Right ventricle myocardium superior (tissue), 1 donor: ENCODE measurements around the gene KCNIP3. TPM values are rescaled to one million over a fixed set of nuclear protein-coding genes. Genes with fewer than 3 reads are reported as not detected.
A peak's percentile ranks its signal among the peaks of the same experiment; 100 is the strongest.

Source experiments
- ATAC-seq: fragments of 200-7000 bp; cut with Tn5 transposase; one replicate; pipeline ENCODE4 v1.9.1; 2020; ENCODE audit warnings: mild to moderate bottlenecking; ENCODE audit not compliant: poor library complexity
- DNase-seq: peaks from one replicate; pipeline ENCODE4 v3.0.0-alpha.2; 2020
- intact Hi-C: fragments of 100-400 bp; cut with DNase I; formaldehyde crosslinking; loops from one replicate; pipeline ENCODE4 v1.11.2; 2022
- total RNA-seq: library from RNA; stranded (reverse); fragmentation: NEBNext Ultra II Directional; extraction: Animal tissue kit (Norgen Biotek cat#: 25700); gene quantifications from one replicate; pipeline ENCODE4 v1.2.1, GENCODE V29; 2021
- donor health status: DM: no; HTN: yes; CAD: no; lungs with severe emphysema.

The KCNIP3 gene
- total RNA-seq, 1 donor from 2014 or later = 8.4 TPM

DNA sequence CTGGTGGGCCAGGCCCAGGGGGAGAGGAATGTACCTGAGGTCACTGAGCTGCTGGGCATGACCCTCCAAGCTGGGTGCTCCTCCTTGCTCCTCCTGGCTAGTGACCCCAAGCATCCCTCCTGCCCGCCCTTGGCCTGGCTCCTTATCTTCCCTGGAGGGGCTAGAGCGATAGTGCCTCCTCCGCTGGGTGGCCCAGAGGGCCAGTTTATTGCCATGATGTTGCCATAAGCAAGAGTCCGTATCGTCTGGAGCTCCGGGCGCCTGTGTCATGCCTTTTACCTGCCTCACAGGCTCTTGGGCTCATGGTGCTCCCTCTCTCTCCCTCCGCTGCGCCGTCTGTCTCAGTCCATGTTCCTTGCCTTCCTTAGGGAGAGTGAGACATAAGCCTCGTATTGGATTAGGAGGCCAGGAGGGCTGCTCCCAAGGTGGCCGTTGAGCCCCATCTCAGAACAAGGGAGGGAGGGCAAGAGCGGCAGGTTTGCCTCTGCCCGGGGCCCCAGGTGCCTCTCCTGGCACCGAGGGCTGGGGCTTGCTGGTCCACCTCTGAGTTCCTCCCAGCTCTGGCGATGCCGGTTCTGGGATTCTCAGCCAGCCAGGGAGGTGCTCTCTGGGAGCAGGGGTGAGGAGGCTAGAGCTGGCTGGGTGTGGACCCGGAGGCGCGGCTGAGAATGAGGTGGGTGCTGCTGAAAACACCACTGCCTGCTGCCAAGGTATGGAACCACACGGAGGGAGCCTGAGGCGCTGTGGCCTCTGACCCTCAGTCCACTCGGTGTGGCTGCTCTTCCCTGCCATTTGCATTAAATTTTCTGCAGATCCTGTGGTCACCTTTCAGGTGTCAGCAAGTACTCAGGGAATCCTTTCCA is 22.6 kb downstream of the KCNIP3 start:
- ATAC-seq (no peak), DNase-seq (no peak)
- intact Hi-C loops = no loop called here

DNA sequence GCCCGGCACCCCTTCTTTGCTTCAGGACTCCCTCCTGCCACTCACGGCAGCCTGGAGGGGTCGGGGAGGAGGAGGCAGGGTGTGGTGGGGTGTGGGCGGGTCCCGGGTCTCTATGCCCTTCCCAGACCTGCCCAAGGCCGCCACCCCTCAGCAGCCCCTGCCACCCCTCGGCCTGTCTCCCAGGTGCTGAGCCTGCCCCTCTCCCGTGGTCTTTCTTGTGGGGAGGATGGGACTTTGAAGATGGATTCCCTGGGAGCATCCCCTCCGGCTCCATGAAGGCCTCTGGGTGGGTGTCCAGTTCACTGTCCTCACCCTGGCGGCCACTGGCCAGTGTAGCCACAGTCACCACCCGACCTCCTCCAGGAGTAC is 23.2 kb downstream of the KCNIP3 start:
- intact Hi-C loops = no loop called here
- no peak for ATAC-seq

DNA sequence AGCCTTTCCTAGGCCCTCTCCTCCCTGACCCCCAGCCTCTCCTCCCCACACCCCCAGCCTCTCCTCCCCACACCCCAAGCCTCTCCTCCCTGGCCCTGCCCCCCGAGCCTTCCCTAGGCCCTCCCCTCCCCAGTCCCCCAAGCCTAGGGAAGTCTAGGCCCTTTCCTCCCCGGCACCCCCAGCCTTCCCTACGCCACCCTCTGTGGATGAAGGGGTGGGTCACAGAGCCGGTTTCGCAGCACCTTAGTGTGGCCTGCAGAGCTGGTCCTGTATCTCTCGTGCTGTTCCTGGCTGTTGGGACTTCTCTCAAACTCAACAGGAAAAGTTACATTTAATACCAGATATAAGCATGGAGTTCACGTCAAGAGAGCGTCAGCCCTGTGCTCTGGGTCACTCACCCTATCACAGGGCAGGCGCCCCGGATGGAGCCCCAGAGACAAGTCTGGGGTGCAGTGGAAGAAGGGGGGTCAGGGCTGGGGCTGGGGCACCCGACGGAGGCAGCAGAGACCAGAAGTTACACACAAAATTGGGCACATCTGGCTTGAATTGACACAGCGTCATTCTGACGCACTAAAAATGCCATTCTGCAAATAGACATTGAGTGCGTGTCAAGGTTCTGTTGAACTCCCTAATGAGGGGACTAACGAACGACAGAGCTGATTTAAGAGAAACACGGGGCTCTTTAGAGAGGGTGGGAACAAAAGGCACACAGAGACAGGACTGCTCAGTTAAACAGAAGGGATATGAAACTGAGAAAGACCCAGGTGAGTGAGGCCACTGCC is 24.0 kb downstream of the KCNIP3 start:
- ATAC-seq (no peak), DNase-seq (no peak)
- intact Hi-C loops = no loop called here

More for the DNA sequence above, 23.2 kb downstream of the KCNIP3 start:
- DNase-seq = no peak

DNA sequence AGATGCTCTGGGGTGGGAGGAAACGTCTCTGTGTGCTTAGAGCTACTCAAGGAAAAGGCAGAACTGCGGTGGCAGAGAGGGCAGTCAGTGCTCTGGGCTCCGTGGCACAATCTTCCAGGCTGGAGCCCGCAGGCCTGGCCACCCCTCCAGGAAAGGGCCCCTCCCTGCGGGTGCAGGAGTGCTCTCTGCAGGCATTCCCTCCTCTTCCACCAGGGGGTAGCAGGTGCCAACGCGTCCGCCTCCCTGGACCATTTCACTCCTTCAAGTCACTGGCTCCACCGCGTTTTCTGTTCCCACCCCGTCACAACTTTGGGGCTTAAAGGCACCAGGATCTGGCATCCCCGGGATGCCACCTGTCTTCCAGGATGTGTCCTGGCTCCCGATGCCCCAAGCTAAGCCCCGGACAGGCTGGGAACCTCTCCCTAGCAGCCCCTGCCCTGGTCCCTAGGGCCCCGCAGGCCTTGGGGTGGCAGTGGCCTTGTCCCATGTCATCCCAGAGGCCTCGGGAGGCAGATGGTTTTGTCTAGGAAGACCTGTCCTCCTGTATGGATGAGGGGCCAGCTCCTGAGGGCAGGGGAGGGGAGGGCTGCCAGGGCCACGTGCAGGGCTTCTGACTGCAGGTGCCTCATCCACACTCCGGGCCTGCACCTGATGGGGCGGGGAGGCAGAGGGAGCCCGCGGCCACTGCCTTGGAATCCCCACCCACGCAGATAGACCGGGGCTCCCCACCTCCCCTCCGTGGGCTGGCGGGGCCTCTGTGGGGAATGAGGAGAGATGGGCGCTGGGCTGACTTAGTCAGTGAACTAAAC is 26.4 kb downstream of the KCNIP3 start:
- intact Hi-C loops = no loop called here
- peak; percentile 55 for ATAC-seq
- DNase-seq = no peak

DNA sequence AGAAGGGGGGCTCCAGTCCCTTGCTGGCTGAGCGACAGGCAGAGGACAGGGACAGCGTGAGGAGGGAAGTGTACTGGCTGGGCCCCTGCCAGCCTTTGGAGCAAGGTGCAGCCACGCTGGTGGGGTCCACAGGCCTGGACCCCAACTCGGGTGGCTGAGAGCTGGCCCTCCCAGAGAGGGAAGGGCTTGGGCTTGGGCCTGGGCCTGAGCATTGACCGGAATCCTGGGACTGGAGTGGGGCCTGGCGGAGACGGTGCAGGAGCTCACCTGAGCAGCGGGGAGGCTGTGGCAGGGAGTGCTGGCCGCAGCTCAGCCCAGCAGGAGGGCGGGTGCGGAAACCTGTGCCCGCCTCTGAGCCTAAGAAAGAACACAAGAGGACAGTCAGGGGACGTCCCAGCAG is 27.9 kb downstream of the KCNIP3 start:
- ATAC-seq (no peak), DNase-seq (no peak)
- intact Hi-C loops = no loop called here

DNA sequence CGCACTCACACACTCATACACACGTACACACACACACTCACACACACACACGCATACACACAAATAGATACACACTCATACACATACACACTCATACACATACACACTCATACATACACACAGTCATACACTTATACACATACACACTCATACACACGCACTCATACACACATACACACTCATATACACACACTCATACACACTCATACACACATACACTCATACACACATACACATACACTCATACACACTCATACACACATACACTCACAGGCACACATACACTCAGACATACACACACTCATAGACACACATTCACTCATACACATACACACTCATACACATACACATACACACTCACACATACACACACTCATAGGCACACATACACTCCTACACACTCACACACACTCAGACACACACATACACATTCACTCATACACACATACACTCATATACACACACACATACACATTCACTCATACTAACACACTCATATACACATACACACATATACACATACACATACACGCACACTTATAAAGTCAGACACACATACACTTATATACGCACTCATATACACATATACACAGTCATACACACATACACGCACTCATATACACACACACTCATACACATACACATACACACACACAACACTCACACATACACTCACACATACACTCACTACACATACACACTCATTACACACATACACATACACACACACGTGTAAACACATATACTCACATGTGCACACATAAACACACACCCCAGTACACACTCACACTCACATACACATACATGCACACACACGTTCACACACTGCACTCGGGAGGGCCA is 28.7 kb downstream of the KCNIP3 start:
- ATAC-seq (no peak), DNase-seq (no peak)
- intact Hi-C loops = no loop called here

DNA sequence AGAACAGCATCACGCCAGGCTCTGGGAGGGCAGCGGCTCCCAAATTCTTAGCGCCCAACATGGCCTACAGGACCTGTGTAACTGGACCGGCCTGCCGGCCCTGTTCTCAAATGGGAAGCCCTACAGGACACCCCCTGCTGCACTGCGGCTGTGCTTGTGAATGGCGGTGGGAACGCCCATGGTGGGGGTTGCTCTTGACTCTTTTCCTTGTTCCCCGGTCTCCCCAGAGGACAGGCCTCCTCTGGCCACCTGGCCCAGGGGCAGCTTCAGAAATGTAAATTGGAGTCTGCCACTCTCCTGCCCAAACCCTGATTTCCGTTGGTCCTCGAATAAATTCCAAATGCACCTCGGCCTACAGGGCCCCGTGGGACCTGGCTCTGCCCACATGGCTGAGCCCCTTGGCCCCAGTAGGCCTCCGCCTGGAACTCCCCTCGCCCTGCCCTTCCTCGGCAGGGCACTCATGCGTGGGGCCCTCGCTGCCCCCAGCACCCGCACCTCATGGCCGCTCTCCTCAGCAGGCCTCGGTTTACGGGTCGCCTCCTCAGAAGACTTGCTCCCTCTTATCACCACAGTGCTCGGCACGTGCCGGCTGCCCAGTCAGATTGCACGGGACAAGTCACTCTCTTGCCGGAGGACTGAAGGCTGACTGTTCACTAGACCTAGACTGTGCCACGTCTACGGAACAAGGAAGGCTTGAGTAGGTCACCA is 29.4 kb downstream of the KCNIP3 start:
- no peak for DNase-seq
- intact Hi-C loops = no loop called here
- no peak for ATAC-seq

DNA sequence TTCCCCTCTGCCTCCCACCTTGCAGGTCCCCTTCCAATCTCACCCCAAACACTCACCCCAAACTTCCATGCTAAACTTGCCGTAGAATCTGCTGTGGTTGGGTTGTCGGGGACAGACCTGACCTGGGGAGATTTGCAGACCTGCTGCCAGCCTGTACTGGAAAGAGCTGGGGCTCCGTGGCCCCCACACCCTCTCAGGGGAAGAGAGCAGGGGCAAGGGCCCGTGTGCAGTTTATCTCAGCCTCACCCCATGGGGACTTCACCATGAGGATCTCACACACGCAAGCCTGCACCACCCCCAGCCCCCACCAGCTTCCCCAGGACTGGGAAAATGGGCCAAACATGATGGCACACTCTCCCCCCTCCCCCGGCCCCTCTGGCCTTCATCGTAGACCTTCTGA is 30.7 kb downstream of the KCNIP3 start:
- intact Hi-C loops = no loop called here
- DNase-seq = no peak
- ATAC-seq = no peak

DNA sequence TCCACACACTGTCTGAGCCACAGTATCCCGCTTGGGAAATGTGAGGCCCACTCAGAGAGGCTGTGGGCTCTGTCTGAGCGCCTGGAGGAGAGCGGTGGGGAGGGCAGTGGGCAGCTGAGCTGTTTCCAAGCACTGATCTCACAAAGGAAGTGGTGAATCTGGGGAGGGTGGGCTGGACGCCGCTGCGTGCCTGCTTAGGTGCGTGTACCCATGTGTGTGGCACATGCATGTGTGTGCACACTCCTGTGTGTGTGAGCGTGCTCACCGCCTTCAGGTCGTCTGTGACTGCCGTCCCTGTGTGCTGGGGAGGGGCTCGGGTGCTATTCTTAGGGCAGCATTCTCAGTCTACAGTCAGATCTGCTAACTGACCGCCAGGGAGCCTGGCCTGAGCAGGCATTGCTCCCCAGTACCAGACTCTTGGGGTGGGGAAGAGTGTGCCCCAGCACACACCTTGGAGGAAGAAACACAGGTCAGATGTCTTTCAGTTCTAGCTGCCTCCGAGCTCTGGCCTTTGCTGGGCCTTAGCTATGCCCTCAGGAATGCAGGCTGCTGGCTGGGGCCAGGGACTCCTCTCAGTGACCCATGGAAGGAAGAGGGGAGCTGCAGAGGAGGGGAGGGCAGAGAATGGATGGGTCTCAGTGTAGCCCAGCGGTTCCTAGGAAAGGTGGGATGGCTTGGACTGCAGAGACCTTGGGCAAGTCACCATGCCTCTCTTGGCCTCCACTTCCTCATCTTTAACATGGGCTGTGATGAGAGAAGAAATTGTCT is 31.4 kb downstream of the KCNIP3 start:
- intact Hi-C loops = no loop called here
- ATAC-seq = no peak
- no peak for DNase-seq

DNA sequence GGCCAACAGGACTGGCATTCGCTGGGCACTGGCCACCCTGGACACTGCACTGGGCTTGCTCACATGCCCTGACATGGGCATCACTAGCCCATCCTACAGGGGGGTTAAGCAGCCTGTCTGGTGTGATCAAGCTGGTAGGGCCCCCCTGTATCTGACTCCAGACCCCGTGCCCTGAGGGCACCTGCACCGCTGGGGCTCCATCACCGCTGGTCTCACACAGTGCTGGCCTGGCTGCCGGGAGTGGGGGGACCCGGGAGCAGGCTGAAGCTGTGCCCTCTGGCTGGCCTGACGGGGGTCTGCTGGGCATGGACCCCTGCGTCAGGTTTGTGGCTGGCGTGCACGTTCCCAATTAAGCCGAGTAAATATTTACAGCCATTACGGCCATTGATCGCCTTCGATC is 32.3 kb downstream of the KCNIP3 start:
- ATAC-seq (no peak), DNase-seq (no peak)
- intact Hi-C loops = no loop called here

DNA sequence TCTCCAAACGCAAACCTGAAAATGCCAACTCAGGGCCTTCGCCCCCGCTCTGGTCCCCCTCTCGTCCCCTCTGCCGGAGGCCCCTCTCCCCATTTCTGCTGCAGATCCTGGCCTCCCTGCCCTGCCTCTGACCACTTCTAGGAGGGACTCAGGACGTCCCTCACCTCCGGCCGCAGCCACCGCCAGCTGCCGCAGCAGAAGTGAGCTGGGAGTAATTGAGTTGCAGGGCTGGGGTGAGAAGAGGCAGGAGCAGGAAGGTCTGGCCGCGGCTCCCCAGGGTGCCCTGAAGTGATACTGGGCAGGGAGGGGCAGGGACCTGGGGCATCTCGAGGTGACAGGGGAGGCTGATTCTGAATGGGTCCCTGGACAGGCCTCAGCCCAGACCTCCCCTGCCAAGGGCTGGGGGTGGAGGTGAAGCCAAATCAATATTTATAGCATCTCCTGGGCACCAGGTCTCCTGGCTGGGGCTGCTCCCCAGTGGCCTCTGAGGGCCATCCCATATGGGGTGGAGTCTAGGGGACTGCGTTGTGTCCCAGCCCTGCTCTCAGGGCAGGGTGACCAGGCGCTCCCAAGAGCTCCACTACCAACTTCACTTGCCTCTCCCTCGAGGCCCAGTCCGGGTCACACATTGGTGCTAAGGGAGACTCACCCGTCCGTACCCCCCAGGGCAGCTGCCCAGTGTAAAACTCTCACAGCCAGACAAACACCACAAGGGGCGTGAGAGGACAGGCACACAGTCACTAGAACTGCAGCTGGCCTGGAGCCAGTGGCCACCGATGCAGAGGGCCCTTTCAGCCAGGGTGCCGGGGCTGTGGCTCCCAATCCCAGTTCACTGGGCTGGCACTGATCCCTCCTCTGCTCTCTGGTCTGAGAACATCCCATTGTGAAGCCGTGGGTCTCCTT is 33.0 kb downstream of the KCNIP3 start:
- peak; percentile 87 for ATAC-seq
- peak; percentile 57 for DNase-seq
- intact Hi-C loops = no loop called here

DNA sequence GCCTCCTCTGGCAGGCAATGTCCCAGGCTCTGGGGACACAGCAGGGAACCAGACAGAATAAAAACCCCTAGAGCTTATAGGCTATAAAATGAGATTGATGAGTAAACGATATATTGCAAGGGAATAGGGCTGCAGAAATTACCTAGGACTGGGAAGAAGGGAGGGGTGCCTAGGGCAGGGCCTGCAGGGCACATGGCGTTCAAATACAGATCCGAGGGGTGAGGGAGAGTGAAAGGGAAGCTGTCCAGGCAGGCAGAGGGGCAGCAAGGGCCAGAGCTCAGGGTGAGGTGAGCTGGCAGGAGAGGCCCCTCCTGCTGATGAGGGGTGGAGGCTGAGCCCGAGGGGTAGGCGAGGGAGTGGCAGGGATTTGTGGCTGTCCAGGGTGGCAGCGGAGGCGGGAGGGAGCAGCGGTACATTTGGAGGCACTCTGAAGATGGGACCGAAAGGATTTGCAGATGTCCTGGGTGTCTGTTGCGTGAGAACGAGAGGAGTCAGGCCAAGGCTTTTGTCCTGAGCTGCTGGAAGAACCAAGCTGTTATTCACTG is 33.7 kb downstream of the KCNIP3 start:
- no peak for DNase-seq
- intact Hi-C loops = no loop called here
- ATAC-seq = no peak

DNA sequence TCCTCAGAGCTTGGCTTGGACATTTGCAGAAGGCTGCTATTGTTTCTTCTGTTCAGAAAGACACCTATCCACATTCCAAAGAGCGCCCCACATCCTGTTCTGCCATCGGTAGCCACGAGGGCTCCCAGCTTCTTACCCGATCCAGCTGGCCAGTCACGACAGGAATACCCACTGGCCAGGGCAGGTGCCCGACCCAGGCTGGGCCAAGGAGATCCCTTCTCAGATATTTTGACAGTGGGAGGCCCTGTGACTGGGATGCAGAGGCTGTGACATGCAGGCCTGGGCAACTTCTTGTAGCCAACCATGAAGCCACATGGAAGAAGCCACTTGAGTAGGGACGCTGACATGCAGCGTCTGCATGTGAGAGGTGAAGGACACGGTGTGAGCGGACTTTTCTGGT is 34.5 kb downstream of the KCNIP3 start:
- peak; percentile 17 for DNase-seq
- intact Hi-C loops = no loop called here
- ATAC-seq = no peak

DNA sequence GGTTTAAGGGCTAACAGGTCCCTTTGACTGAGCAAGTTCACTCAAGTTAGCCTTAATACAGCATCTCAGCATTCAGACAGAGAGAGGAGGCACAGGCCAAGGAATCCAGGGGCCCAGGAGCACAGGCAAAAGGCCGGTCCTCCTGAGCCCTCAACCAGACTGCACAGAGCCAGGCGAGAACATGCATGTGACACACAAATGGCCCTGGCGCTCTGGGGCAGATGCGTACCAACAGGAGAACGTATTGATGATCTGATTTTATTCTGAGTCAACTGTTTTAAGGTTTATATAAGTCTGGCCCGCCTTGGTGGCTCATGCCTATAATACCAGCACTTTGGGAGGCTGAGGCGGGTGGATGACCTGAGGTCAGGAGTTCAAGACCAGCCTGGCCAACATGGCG is 34.9 kb downstream of the KCNIP3 start:
- ATAC-seq (no peak), DNase-seq (peak; percentile 21)

DNA sequence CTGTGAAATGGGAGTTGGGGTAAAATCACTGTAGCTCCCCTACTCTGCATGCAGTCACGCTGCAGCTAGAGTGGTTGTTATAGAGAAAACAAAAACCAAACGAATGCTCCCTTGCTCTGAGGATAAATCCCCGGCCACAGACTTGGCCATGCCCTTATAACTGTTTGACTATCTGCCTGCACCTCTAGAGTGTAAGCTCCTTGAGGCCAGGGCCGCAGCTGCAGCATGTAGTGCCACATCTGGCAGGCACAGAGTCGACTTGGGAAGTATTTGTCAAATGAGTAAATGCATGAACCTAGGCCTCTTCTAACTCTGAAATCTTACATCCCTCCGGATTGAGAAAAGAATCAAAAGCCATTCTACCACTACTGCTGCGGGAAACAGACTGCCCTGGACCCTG is 35.9 kb downstream of the KCNIP3 start:
- DNase-seq (no peak), ATAC-seq (no peak)
- intact Hi-C loops = no loop called here

More for the DNA sequence above, 34.9 kb downstream of the KCNIP3 start:
- intact Hi-C loops = no loop called here

DNA sequence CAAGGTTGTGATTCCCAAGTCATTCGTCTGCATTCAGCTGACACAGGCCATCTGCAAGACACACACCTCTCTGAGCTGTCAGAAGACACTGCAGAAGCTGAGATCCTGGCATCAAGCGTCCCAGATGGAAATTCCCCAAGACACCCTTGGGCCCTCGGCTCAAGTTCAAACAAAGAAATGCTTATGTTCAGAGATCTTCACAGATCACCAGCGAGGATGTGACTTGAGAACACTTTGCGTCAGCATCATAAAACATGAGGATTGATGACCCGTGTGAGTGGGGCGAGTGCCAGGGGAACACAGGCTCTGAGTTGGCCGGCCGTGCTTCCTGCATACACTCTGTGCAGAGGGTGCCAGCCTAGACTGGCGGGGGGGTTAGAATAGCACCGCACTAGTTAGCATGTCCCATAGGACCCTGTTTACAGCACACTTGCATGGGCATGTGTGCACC is 36.8 kb downstream of the KCNIP3 start:
- intact Hi-C loops = no loop called here
- ATAC-seq (no peak), DNase-seq (peak; percentile 21)
